Neutrophil (primary cell): ENCODE results near the gene CCSER1.

Experiments
- H3K27ac ChIP-seq: fragments of 200-600 bp; sonication (generic); 2 replicates; pipeline ENCODE4 v1.5.1; 2016; ENCODE audit warnings: mild to moderate bottlenecking, moderate library complexity
- H3K27me3 ChIP-seq: fragments of 200-600 bp; sonication (generic); 2 replicates; pipeline ENCODE4 v1.6.0; 2016; ENCODE audit warnings: mild to moderate bottlenecking
- H3K36me3 ChIP-seq: fragments of 200-600 bp; sonication (generic); 2 replicates; pipeline ENCODE4 v1.5.1; 2017
- H3K4me1 ChIP-seq, 2 experiments: fragments of 200-600 bp in 1 of 2; sonication (generic) in 1 of 2; 1 replicate in 1 of 2; 2 replicates in 1 of 2; pipeline versions ENCODE4 v1.5.1 to v1.6.1; 2013 to 2016; ENCODE audit warnings: low read depth in 1 of 2, low read length in 1 of 2, mild to moderate bottlenecking in 1 of 2, moderate library complexity in 1 of 2; ENCODE audit not compliant: control insufficient read depth in 1 of 2, insufficient read depth in 1 of 2
- H3K4me3 ChIP-seq, 2 experiments: fragments of 200-600 bp in 1 of 2; sonication (generic) in 1 of 2; 1 replicate in 1 of 2; 2 replicates in 1 of 2; pipeline ENCODE4 v1.5.1; 2013 to 2016; ENCODE audit warnings: low read depth in 1 of 2, low read length in 1 of 2, mild to moderate bottlenecking in 1 of 2, moderate library complexity in 1 of 2
- H3K9me3 ChIP-seq: fragments of 200-600 bp; sonication (generic); 2 replicates; pipeline ENCODE4 v1.5.1; 2016
- CTCF ChIP-seq: fragments of 200-600 bp; sonication (generic); IDR thresholded peaks from 2 replicates; pipeline ENCODE4 v1.5.1; 2016; ENCODE audit warnings: antibody characterized with exemption

CCSER1 gene

GRCh38 chr4:90159193-90159592 is 32.0 kb downstream of the CCSER1 start:
- Histone ChIP-seq H3K4me3 (no peak overlapping the region), H3K27me3 (no peaks in the 10 kb centered on the region), H3K27ac (no peak overlapping the region), H3K36me3 (no peaks in the 10 kb centered on the region), H3K4me1 (peaks cover 6 to 21% of the 10 kb centered on the region in 2 experiments), H3K9me3 (no peaks in the 10 kb centered on the region)
- TF ChIP-seq CTCF, result no peak

GRCh38 chr4:90160044-90160443 is 32.9 kb downstream of the CCSER1 start:
- Histone ChIP-seq H3K4me3 (no peak overlapping the region), H3K27ac (no peak overlapping the region), H3K9me3 (no peaks in the 10 kb centered on the region), H3K4me1 (peaks cover 6 to 21% of the 10 kb centered on the region in 2 experiments), H3K27me3 (no peaks in the 10 kb centered on the region), H3K36me3 (no peaks in the 10 kb centered on the region)
- TF ChIP-seq CTCF, result no peak

- Histone ChIP-seq H3K27ac (no peak overlapping the region), H3K27me3 (no peaks in the 10 kb centered on the region), H3K4me1 (peaks cover 6 to 21% of the 10 kb centered on the region in 2 experiments), H3K36me3 (no peaks in the 10 kb centered on the region), H3K4me3 (no peak overlapping the region), H3K9me3 (no peaks in the 10 kb centered on the region)
- TF ChIP-seq CTCF, result no peak
These were observed 35.4 kb downstream of the CCSER1 start for GRCh38 chr4:90162566-90162965.

- TF ChIP-seq CTCF, result no peak
- H3K36me3 ChIP-seq, result no peaks in the 10 kb centered on the region
- H3K9me3 ChIP-seq, result no peaks in the 10 kb centered on the region
- H3K27ac ChIP-seq, result no peak overlapping the region
- H3K4me1 ChIP-seq, result peaks cover 6 to 21% of the 10 kb centered on the region in 2 experiments
- no peak overlapping the region for H3K4me3 ChIP-seq
- H3K27me3 ChIP-seq, result no peaks in the 10 kb centered on the region
These were observed 36.7 kb downstream of the CCSER1 start for GRCh38 chr4:90163872-90164271.

GRCh38 chr4:90165883-90166282 is 38.7 kb downstream of the CCSER1 start:
- Histone ChIP-seq H3K27me3 (no peaks in the 10 kb centered on the region), H3K36me3 (no peaks in the 10 kb centered on the region)
- TF ChIP-seq CTCF, result no peak

GRCh38 chr4:90171491-90171890 is 44.3 kb downstream of the CCSER1 start:
- peaks cover 0 to 5% of the 10 kb centered on the region in 2 experiments for H3K4me1 ChIP-seq
- H3K36me3 ChIP-seq, result no peaks in the 10 kb centered on the region
- H3K9me3 ChIP-seq, result no peaks in the 10 kb centered on the region
- no peaks in the 10 kb centered on the region for H3K27me3 ChIP-seq
- H3K4me3 ChIP-seq, result no peak overlapping the region
- TF ChIP-seq CTCF, result no peak
- no peak overlapping the region for H3K27ac ChIP-seq

More at GRCh38 chr4:90165883-90166282, 38.7 kb downstream of the CCSER1 start:
- H3K27ac ChIP-seq, result no peak overlapping the region
- H3K4me1 ChIP-seq, result peaks cover 6 to 21% of the 10 kb centered on the region in 2 experiments
- no peaks in the 10 kb centered on the region for H3K9me3 ChIP-seq
- no peak overlapping the region for H3K4me3 ChIP-seq
